ENCODE data around the gene EVI5. TPM values are rescaled to one million over a fixed set of nuclear protein-coding genes. Genes with fewer than 3 reads are reported as not detected.

EVI5 gene
- total RNA-seq, 1 donor from 2014 or later: 13.7 TPM

- Histone ChIP-seq H3K9me3 (ENCODE audit: low read depth) (no peaks in the 10 kb centered on the region), H3K79me2 (ENCODE audit: low read depth) (no peaks in the 10 kb centered on the region), H3K27ac (no peak within 1 kb of the TSS), H3F3A (ENCODE audit: low read depth) (peaks cover 25% of the 10 kb centered on the region), H3K9ac (no peak within 1 kb of the TSS), H3K4me1 (peaks cover 42% of the 10 kb centered on the region), H3K4me2 (peak within 1 kb of the TSS; percentile 94), H3K36me3 (no peaks in the 10 kb centered on the region), H3K4me3 (peak within 1 kb of the TSS; percentile 52), H2AFZ (replicated peaks) (peak within 1 kb of the TSS; percentile 68), H3K27me3 (peaks cover 100% of the 10 kb centered on the region), H4K20me1 (ENCODE audit: low read depth) (peaks cover 47% of the 10 kb centered on the region)
- peaks cover 65% of the 10 kb centered on the region for H3K27me3 Mint-ChIP-seq (ENCODE audit: insufficient read depth, low read depth)
- peaks cover 26% of the 10 kb centered on the region for H3K4me1 Mint-ChIP-seq
- peak within 1 kb of the TSS; percentile 83 for H3K4me3 Mint-ChIP-seq
- no peaks in the 10 kb centered on the region for H3K9me3 Mint-ChIP-seq
- peak; percentile 74 for DNase-seq (ENCODE audit: low spot score)
- TF ChIP-seq EZH2 (IDR thresholded peaks at IDR 0.05): peak; percentile 81
- TF ChIP-seq, protein P1, sequence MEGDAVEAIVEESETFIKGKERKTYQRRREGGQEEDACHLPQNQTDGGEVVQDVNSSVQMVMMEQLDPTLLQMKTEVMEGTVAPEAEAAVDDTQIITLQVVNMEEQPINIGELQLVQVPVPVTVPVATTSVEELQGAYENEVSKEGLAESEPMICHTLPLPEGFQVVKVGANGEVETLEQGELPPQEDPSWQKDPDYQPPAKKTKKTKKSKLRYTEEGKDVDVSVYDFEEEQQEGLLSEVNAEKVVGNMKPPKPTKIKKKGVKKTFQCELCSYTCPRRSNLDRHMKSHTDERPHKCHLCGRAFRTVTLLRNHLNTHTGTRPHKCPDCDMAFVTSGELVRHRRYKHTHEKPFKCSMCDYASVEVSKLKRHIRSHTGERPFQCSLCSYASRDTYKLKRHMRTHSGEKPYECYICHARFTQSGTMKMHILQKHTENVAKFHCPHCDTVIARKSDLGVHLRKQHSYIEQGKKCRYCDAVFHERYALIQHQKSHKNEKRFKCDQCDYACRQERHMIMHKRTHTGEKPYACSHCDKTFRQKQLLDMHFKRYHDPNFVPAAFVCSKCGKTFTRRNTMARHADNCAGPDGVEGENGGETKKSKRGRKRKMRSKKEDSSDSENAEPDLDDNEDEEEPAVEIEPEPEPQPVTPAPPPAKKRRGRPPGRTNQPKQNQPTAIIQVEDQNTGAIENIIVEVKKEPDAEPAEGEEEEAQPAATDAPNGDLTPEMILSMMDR (IDR thresholded peaks at IDR 0.05): peak; percentile 18
- peak; percentile 94 for TF ChIP-seq EZH2phosphoT487 (IDR thresholded peaks at IDR 0.05)
- H3K36me3 Mint-ChIP-seq: no peaks in the 10 kb centered on the region
- no peak within 1 kb of the TSS for H3K27ac Mint-ChIP-seq
Observed at GRCh38 chr1:92486251-92487077, 298.4 kb downstream of the EVI5 start, which contains the start of gene GFI1. Gene GFI1 (minus strand): TSS chr1:92486925. CDS start chr1:92483487, 3,438 bp downstream.

DNA sequence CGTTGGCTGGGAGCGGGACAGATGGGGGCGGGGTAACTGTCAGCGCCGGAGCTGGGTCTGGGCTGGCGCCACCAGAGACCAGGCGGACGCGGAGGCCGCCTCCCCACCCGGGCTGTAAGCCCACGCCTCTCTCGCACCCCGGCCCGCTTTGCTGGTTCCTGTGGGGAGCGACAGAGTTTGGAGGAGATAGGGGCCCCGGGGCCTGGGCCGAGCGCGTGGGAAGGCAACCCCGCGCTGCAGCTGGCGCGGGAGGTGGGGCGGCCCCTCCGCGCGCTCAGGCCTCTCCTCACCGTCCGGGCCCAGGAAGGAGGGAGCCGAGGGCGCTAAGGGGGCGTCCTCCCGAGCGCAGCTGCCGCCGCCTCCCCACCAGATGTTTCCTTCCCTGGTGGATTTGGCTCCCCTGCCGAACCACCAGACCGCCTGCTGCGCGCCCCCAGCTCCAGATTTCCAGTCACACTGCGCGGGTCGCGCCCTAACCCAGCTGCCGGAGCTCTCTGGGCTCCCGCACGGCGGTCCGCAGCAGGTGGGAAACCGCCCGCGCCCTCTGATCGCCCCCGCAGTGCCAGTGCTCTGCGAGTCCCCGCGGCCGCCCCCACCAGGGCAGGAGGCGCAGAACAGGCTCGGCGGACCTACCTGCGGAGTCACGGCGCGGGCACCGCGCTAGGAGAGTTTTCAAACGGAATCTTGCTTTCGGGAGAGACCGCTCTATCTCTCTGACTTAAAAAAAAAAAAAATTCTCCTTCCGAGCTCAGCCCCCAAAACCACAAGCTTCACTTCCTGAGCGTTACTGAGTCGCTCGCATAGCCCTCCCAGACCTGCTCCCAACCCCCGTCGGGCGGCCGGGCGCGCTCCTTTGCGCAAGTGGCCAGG lies 299.3 kb downstream of the EVI5 start:
- peak; percentile 81 for DNase-seq (ENCODE audit: low spot score)
- H3K4me3 Mint-ChIP-seq: peak overlapping the region; percentile 85
- TF ChIP-seq, protein P1 (IDR thresholded peaks at IDR 0.05): peak; percentile 53
- TF ChIP-seq EZH2phosphoT487 (IDR thresholded peaks at IDR 0.05) (no peak), EZH2 (IDR thresholded peaks at IDR 0.05) (peak; percentile 81)
- peaks cover 73% of the 10 kb centered on the region for H3K27me3 Mint-ChIP-seq (ENCODE audit: insufficient read depth, low read depth)
- no peaks in the 10 kb centered on the region for H3K9me3 Mint-ChIP-seq
- Histone ChIP-seq H3K4me1 (peaks cover 49% of the 10 kb centered on the region), H3K4me2 (peak overlapping the region; percentile 94), H3K36me3 (no peaks in the 10 kb centered on the region), H3K27me3 (peaks cover 100% of the 10 kb centered on the region), H3K4me3 (peak overlapping the region; percentile 52), H3F3A (ENCODE audit: low read depth) (peaks cover 25% of the 10 kb centered on the region), H3K27ac (no peak overlapping the region), H2AFZ (replicated peaks) (peak overlapping the region; percentile 68), H3K9me3 (ENCODE audit: low read depth) (no peaks in the 10 kb centered on the region), H3K9ac (no peak overlapping the region), H3K79me2 (ENCODE audit: low read depth) (no peaks in the 10 kb centered on the region), H4K20me1 (ENCODE audit: low read depth) (peaks cover 49% of the 10 kb centered on the region)
- H3K36me3 Mint-ChIP-seq: no peaks in the 10 kb centered on the region
- peaks cover 31% of the 10 kb centered on the region for H3K4me1 Mint-ChIP-seq
- H3K27ac Mint-ChIP-seq: no peak overlapping the region

DNA sequence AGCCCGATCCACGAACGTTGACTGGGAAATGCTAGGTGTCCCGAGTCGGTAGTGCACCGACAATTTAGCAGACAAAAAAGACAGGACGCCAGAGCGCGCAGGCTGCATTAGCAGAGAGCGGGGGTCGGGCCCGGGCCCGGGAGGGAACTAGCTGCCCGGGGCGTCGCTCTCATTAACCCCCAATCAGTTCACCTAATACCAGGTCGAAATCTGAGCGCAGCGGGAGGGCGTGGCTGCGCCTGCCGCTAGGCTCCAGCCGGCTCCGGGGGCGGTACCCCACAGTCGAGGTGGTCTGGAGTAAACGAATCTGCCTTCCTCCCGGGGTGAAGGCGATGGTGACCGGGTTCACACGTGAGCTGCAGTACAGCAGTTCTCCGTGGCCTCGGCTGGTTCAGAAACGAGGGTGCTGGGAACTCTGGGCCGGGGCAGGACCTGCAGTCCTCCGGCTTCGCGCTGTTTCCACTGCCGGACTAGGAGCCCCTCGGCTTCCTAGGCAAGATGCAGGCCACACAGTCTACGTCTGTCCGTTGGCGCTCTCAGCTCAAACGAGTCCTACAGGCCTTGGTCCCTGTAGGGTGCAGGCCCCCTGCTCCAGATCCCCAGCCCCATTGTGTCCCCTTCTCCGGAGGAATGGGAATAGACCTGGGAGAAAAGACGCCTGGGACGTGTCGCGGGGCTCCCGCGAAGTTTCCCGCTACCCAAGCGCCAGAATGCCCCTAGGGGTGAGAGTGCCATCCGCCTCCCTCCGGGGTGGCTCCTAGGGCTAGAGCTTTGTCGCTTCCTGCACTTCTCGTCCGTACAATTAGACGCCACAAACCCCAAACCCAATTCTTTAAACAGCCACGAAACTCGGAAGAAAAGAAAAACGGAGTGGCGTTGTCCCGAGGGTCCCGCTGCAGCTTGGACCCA lies 300.2 kb downstream of the EVI5 start:
- Mint-ChIP-seq H3K27ac (no peak overlapping the region), H3K36me3 (no peaks in the 10 kb centered on the region), H3K27me3 (ENCODE audit: insufficient read depth, low read depth) (peaks cover 80% of the 10 kb centered on the region), H3K9me3 (no peaks in the 10 kb centered on the region), H3K4me1 (peaks cover 34% of the 10 kb centered on the region), H3K4me3 (peak overlapping the region; percentile 85)
- Histone ChIP-seq H3K27ac (no peak overlapping the region), H3K9me3 (ENCODE audit: low read depth) (no peaks in the 10 kb centered on the region), H4K20me1 (ENCODE audit: low read depth) (peaks cover 49% of the 10 kb centered on the region), H3K4me3 (peak overlapping the region; percentile 52), H2AFZ (replicated peaks) (no peak overlapping the region), H3K36me3 (no peaks in the 10 kb centered on the region), H3F3A (ENCODE audit: low read depth) (peaks cover 25% of the 10 kb centered on the region), H3K27me3 (peaks cover 100% of the 10 kb centered on the region), H3K9ac (no peak overlapping the region), H3K4me2 (peak overlapping the region; percentile 94), H3K4me1 (peaks cover 56% of the 10 kb centered on the region), H3K79me2 (ENCODE audit: low read depth) (no peaks in the 10 kb centered on the region)
- peak; percentile 80 for DNase-seq (ENCODE audit: low spot score)
- TF ChIP-seq EZH2 (IDR thresholded peaks at IDR 0.05) (peak; percentile 57), EZH2phosphoT487 (IDR thresholded peaks at IDR 0.05) (peak; percentile 13)
- TF ChIP-seq, protein P1 (IDR thresholded peaks at IDR 0.05): peak; percentile 32

All from neural progenitor cell (in vitro differentiated cells).